Endothelial cell of umbilical vein (primary cell): ENCODE measurements around the gene SCN5A. TPM values are rescaled to one million over a fixed set of nuclear protein-coding genes. Genes with fewer than 3 reads are reported as not detected.

Experiments used
- BruUV-seq: library from RNA; stranded (reverse); fragments of 400-500 nt; replicated peaks from 2 replicates; lab custom pipeline; 2021; lab: Mats Ljungman, UMichigan
- CTCF ChIA-PET: fragments of 300-600, 350-600 bp; sonication (Branson Sonifier 250); formaldehyde crosslinking; loops from one replicate; lab custom pipeline; 2021; ENCODE audit warnings: antibody characterized with exemption, inconsistent platforms; lab: Charles Lee
- POLR2A ChIA-PET: fragments of 300-600, 350-600 bp; sonication (Branson Sonifier 250); formaldehyde crosslinking; loops from one replicate; lab custom pipeline; 2021; ENCODE audit warnings: antibody characterized with exemption, inconsistent platforms; lab: Charles Lee
- DNase-seq: peaks from one replicate; pipeline ENCODE4 v3.0.0-alpha.2; 2011; ENCODE audit warnings: low read depth, low spot score
- FAIRE-seq: peaks from 2 replicates; lab custom pipeline; 2011; peaks lifted over from hg19 to GRCh38; lab: Jason Lieb, UNC
- H2AFZ ChIP-seq: 2 replicates; pipeline ENCODE4 v1.6.0; 2012; ENCODE audit warnings: low read depth, low read length, control low read depth, inconsistent platforms
- H3K27ac ChIP-seq: 2 replicates; pipeline ENCODE4 v1.5.1; 2011; ENCODE audit warnings: low read depth, mild to moderate bottlenecking, control low read depth, low read length, moderate library complexity; ENCODE audit not compliant: insufficient read depth
- H3K27me3 ChIP-seq, 2 experiments: 2 replicates each; pipeline versions ENCODE4 v1.6.0 to v1.6.1; 2011; ENCODE audit warnings: low read length in 2 of 2, mixed read lengths in 1 of 2; ENCODE audit not compliant: control insufficient read depth in 2 of 2, insufficient read depth in 2 of 2
- H3K36me3 ChIP-seq, 2 experiments: 2 replicates in 1 of 2; 3 replicates in 1 of 2; pipeline ENCODE4 v1.5.1; 2011; ENCODE audit warnings: low read length in 2 of 2, mild to moderate bottlenecking in 1 of 2, moderate library complexity in 1 of 2; ENCODE audit not compliant: control insufficient read depth in 2 of 2, insufficient read depth in 2 of 2; ENCODE audit errors: extremely low read depth in 1 of 2
- H3K4me1 ChIP-seq: 3 replicates; pipeline ENCODE4 v1.5.1; 2011; ENCODE audit warnings: mild to moderate bottlenecking, low read length; ENCODE audit not compliant: control insufficient read depth, insufficient read depth; ENCODE audit errors: extremely low read depth
- H3K4me2 ChIP-seq: 2 replicates; pipeline ENCODE4 v1.6.1; 2011; ENCODE audit warnings: low read length, control low read depth, mixed read lengths; ENCODE audit not compliant: insufficient read depth
- H3K4me3 ChIP-seq, 3 experiments: fragments of 200-600 bp in 1 of 3; sonication (generic), shearing (Covaris generic) in 1 of 3; replicated peaks in 1 of 3; 2 replicates each; pipeline ENCODE4 v1.5.1; 2011 to 2016; ENCODE audit warnings: control low read depth in 3 of 3, low read length in 3 of 3, mild to moderate bottlenecking in 2 of 3, inconsistent platforms in 1 of 3, low read depth in 1 of 3, moderate library complexity in 1 of 3; ENCODE audit not compliant: insufficient read depth in 1 of 3
- H3K79me2 ChIP-seq: 2 replicates; pipeline ENCODE4 v1.6.0; 2012; ENCODE audit warnings: low read length, inconsistent platforms; ENCODE audit not compliant: control insufficient read depth, insufficient read depth
- H3K9ac ChIP-seq: replicated peaks from 2 replicates; pipeline ENCODE3; 2011; ENCODE audit warnings: low read length, control low read depth; ENCODE audit not compliant: insufficient read depth; ENCODE audit errors: extremely low read depth
- H3K9me1 ChIP-seq: replicated peaks from 3 replicates; pipeline ENCODE4 v1.6.0; 2011; ENCODE audit warnings: mild to moderate bottlenecking, low read length; ENCODE audit not compliant: control insufficient read depth, insufficient read depth; ENCODE audit errors: extremely low read depth
- H3K9me3 ChIP-seq: replicated peaks from 2 replicates; pipeline ENCODE4 v1.5.1; 2012; ENCODE audit warnings: low read length, inconsistent platforms; ENCODE audit not compliant: control insufficient read depth, insufficient read depth
- H4K20me1 ChIP-seq: replicated peaks from 2 replicates; pipeline ENCODE3; 2011; ENCODE audit warnings: mild to moderate bottlenecking, low read length; ENCODE audit not compliant: control insufficient read depth, insufficient read depth; ENCODE audit errors: extremely low read depth
- EZH2 ChIP-seq: IDR thresholded peaks from 2 replicates; pipeline ENCODE4 v1.6.1; 2012; ENCODE audit warnings: borderline replicate concordance, low read depth, mild to moderate bottlenecking, moderate library complexity, low read length, inconsistent platforms; ENCODE audit not compliant: severe bottlenecking
- FOS ChIP-seq: IDR thresholded peaks from 2 replicates; pipeline ENCODE4 v1.6.1; 2011; ENCODE audit warnings: mild to moderate bottlenecking, low read length, moderate library complexity, borderline replicate concordance; ENCODE audit not compliant: insufficient read depth
- GATA2 ChIP-seq: IDR thresholded peaks from 2 replicates; pipeline ENCODE4 v1.7.0; 2011; ENCODE audit warnings: low read depth, mild to moderate bottlenecking, moderate library complexity, mixed read lengths, low read length; ENCODE audit not compliant: insufficient read length, insufficient read depth
- JUN ChIP-seq: IDR thresholded peaks from 2 replicates; pipeline ENCODE4 v1.6.1; 2011; ENCODE audit warnings: borderline replicate concordance, low read depth; ENCODE audit not compliant: insufficient read length, insufficient read depth
- MYC ChIP-seq: IDR thresholded peaks from one replicate; pipeline ENCODE4 v1.6.1; 2011; ENCODE audit warnings: mild to moderate bottlenecking, low read depth, low read length
- POLR2A ChIP-seq: IDR thresholded peaks from 2 replicates; pipeline ENCODE4 v1.6.1; 2012; ENCODE audit warnings: low read depth, mild to moderate bottlenecking, control low read depth, low read length
- POLR2AphosphoS5 ChIP-seq: IDR thresholded peaks from 2 replicates; pipeline ENCODE4 v1.6.1; 2012; ENCODE audit warnings: low read depth, mild to moderate bottlenecking, control low read depth, low read length, moderate library complexity; ENCODE audit not compliant: insufficient read depth
- dilution Hi-C: fragments of 300-500 bp; cut with MboI; formaldehyde crosslinking; loops from one replicate; pipeline ENCODE4 v1.15.0; 2019; ENCODE audit warnings: low sequenced_read_pairs; ENCODE audit not compliant: extremely low pct_ligation_motif_present
- intact Hi-C: fragments of 100-400 bp; cut with micrococcal nuclease; formaldehyde crosslinking; loops from one replicate; pipeline ENCODE4 v1.10.0; 2022
- polyA plus RNA-seq, 4 experiments: library from polyadenylated mRNA; depleted of rRNA in 3 of 4; stranded (reverse) in 3 of 4; unstranded in 1 of 4; fragments of >200 nt; gene quantifications; 2 replicates each; pipeline versions ENCODE4 v1.2.1 to v1.2.3, GENCODE V29; 2011 to 2012; ENCODE audit warnings: missing spikeins in 1 of 4
- total RNA-seq: library from RNA; stranded (reverse); gene quantifications from 2 replicates; pipeline ENCODE4 v1.2.3, GENCODE V29; 2021
- TF ChIP-seq, protein P1 (sequence below), 2 donors: IDR thresholded peaks; 1 replicate in 1 of 2; 2 replicates in 1 of 2; pipeline ENCODE4 v1.5.1; 2011; ENCODE audit warnings: low read length in 2 of 2, mild to moderate bottlenecking in 2 of 2, moderate library complexity in 2 of 2, control low read depth in 1 of 2, inconsistent platforms in 1 of 2, low read depth in 1 of 2; ENCODE audit not compliant: insufficient read depth in 1 of 2; ENCODE audit errors: extremely low read depth in 1 of 2
- TF ChIP-seq, protein P2 (sequence below): IDR thresholded peaks from 2 replicates; pipeline ENCODE4 v1.6.1; 2011; ENCODE audit not compliant: insufficient read depth, insufficient read length

SCN5A gene
- total and polyA plus RNA-seq, 2 donors (not counting 3 experiments of a cell fraction or from before 2014, with no cell fraction given) = 2.7 to 20.0 TPM

DNA sequence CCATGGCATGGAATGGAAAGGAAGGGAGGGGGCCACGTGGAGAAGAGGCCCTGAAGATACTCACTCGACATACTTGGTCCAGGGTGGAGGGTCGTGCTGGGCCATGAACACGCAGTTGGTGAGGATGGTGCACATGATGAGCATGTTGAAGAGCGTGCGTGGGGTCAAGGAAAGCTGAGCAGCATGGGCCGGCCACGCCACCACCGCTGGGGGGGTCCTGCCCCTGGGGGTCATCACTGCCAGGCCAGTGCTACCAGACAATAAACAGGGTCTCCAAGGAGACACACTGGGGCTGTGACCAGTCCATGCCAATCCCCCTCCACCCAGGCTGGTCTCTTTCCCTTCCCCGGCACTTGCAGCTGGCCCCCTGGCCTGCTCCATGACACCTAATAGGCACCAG is 27.2 kb downstream of the SCN5A start:
- DNase-seq = no peak
- CTCF ChIA-PET = interaction anchor here (0.6 to 1.9 kb wide), 3 partner anchors 9 to 226 kb away, joined by 3 to 4 read pairs (median 4); no protein-coding TSS in a partner anchor
- TF ChIP-seq EZH2 = no peak
- no peak for TF ChIP-seq POLR2AphosphoS5
- TF ChIP-seq JUN = no peak
- TF ChIP-seq, protein P1, sequence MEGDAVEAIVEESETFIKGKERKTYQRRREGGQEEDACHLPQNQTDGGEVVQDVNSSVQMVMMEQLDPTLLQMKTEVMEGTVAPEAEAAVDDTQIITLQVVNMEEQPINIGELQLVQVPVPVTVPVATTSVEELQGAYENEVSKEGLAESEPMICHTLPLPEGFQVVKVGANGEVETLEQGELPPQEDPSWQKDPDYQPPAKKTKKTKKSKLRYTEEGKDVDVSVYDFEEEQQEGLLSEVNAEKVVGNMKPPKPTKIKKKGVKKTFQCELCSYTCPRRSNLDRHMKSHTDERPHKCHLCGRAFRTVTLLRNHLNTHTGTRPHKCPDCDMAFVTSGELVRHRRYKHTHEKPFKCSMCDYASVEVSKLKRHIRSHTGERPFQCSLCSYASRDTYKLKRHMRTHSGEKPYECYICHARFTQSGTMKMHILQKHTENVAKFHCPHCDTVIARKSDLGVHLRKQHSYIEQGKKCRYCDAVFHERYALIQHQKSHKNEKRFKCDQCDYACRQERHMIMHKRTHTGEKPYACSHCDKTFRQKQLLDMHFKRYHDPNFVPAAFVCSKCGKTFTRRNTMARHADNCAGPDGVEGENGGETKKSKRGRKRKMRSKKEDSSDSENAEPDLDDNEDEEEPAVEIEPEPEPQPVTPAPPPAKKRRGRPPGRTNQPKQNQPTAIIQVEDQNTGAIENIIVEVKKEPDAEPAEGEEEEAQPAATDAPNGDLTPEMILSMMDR (IDR thresholded peaks at IDR 0.05; ENCODE audit: extremely low read depth in 1 of 2, insufficient read depth in 1 of 2, low read depth in 1 of 2, low read length in 2 of 2) = no peak
- no peak for TF ChIP-seq GATA2
- TF ChIP-seq MYC = no peak
- TF ChIP-seq POLR2A = no peak
- TF ChIP-seq, protein P2, sequence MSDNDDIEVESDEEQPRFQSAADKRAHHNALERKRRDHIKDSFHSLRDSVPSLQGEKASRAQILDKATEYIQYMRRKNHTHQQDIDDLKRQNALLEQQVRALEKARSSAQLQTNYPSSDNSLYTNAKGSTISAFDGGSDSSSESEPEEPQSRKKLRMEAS = no peak
- TF ChIP-seq FOS = no peak
- BruUV-seq = no TSS peak
- Histone ChIP-seq H3K27ac (no peak overlapping the region), H3K9me1 (no peaks in the 10 kb centered on the region), H3K27me3 (no peaks in the 10 kb centered on the region), H3K4me2 (no peak overlapping the region), H3K36me3 (no peaks in the 10 kb centered on the region), H3K9me3 (no peaks in the 10 kb centered on the region), H3K9ac (no peak overlapping the region), H2AFZ (no peak overlapping the region), H3K79me2 (no peaks in the 10 kb centered on the region), H3K4me1 (no peaks in the 10 kb centered on the region), H4K20me1 (no peaks in the 10 kb centered on the region), H3K4me3 (no peak overlapping the region)
- dilution Hi-C loops = no loop called here
- POLR2A ChIA-PET = no interaction called here
- intact Hi-C loops = no loop called here
- FAIRE-seq = no peak
